Keratinocyte (primary cell): ENCODE data around the gene FREM2.

Experiments
- EZH2 ChIP-seq: IDR thresholded peaks from one replicate; pipeline ENCODE4 v1.6.1; 2012; ENCODE audit warnings: inconsistent platforms, mild to moderate bottlenecking, low read length, moderate library complexity
- TF ChIP-seq, protein P1 (sequence below), 3 experiments: IDR thresholded peaks in 1 of 3; conservative IDR thresholded peaks in 1 of 3; optimal IDR thresholded peaks in 1 of 3; 2 replicates in 2 of 3; 3 replicates in 1 of 3; pipeline versions ENCODE3 to v1.5.1; 2011; ENCODE audit warnings: low read length in 3 of 3, mild to moderate bottlenecking in 3 of 3, moderate library complexity in 2 of 3, control low read depth in 1 of 3, inconsistent platforms in 1 of 3; ENCODE audit not compliant: insufficient read depth in 2 of 3; ENCODE audit errors: extremely low read depth in 1 of 3

DNA sequence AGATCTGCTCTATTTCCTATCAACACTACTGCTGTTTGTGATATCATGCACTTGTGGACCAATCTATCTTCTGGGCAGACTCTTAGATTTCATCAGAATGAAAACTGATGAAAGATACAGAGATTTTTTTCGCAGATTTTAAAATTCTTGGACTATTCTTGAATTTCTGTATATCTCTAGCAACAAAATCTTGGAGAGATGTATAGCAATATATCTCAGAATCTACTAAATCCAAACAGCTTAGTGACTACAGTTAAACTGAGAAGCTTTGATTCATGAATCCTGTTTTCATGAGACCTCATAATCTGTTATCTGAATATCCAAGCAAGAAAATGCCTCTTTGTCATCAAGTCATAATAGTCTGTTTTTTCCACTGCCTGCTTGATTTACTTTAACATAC is 28.0 kb upstream of the FREM2 start:
- TF ChIP-seq, protein P1, sequence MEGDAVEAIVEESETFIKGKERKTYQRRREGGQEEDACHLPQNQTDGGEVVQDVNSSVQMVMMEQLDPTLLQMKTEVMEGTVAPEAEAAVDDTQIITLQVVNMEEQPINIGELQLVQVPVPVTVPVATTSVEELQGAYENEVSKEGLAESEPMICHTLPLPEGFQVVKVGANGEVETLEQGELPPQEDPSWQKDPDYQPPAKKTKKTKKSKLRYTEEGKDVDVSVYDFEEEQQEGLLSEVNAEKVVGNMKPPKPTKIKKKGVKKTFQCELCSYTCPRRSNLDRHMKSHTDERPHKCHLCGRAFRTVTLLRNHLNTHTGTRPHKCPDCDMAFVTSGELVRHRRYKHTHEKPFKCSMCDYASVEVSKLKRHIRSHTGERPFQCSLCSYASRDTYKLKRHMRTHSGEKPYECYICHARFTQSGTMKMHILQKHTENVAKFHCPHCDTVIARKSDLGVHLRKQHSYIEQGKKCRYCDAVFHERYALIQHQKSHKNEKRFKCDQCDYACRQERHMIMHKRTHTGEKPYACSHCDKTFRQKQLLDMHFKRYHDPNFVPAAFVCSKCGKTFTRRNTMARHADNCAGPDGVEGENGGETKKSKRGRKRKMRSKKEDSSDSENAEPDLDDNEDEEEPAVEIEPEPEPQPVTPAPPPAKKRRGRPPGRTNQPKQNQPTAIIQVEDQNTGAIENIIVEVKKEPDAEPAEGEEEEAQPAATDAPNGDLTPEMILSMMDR (optimal IDR thresholded peaks at IDR 0.05 in 1 of 3, IDR thresholded peaks at IDR 0.05 in 1 of 3, conservative IDR thresholded peaks at IDR 0.05 in 1 of 3; ENCODE audit: extremely low read depth in 1 of 3, insufficient read depth in 2 of 3, low read length in 3 of 3), result no peak
- TF ChIP-seq EZH2, result no peak
